ENCODE measurements around the gene KIAA1614.

The KIAA1614 gene

GRCh38 chr1:180912801-180913565 is at the start of gene KIAA1614:
KIAA1614 (plus strand) TSS chr1:180912897; CDS start chr1:180913244, 347 bp downstream.
- Histone ChIP-seq H4K20me1 (ENCODE audit: insufficient read depth) (no peaks in the 10 kb centered on the region), H3K27me3 (ENCODE audit: insufficient read depth, low read depth) (no peaks in the 10 kb centered on the region), H3K4me3 (IDR thresholded peaks at IDR 0.05; ENCODE audit: insufficient read depth, low read depth, low read length) (no peak within 1 kb of the TSS), H3K36me3 (ENCODE audit: insufficient read depth) (no peaks in the 10 kb centered on the region), H3K9ac (no peak within 1 kb of the TSS), H2AFZ (ENCODE audit: low read depth) (no peak within 1 kb of the TSS), H3K4me2 (no peak within 1 kb of the TSS), H3K79me2 (ENCODE audit: insufficient read depth, low read depth) (no peaks in the 10 kb centered on the region), H3K4me1 (ENCODE audit: low read depth, poor library complexity, severe bottlenecking) (no peaks in the 10 kb centered on the region), H3K27ac (no peak within 1 kb of the TSS)
- no peak for TF ChIP-seq CTCF (conservative IDR thresholded peaks at IDR 0.05; ENCODE audit: low read depth, low read length)

- Histone ChIP-seq H3K36me3 (ENCODE audit: insufficient read depth) (no peaks in the 10 kb centered on the region), H2AFZ (ENCODE audit: low read depth) (no peak overlapping the region), H3K4me1 (ENCODE audit: low read depth, poor library complexity, severe bottlenecking) (no peaks in the 10 kb centered on the region), H3K4me2 (no peak overlapping the region), H3K79me2 (ENCODE audit: insufficient read depth, low read depth) (no peaks in the 10 kb centered on the region), H4K20me1 (ENCODE audit: insufficient read depth) (no peaks in the 10 kb centered on the region), H3K9ac (no peak overlapping the region), H3K4me3 (IDR thresholded peaks at IDR 0.05; ENCODE audit: insufficient read depth, low read depth, low read length) (no peak overlapping the region), H3K27ac (no peak overlapping the region), H3K27me3 (ENCODE audit: insufficient read depth, low read depth) (no peaks in the 10 kb centered on the region)
- TF ChIP-seq CTCF (conservative IDR thresholded peaks at IDR 0.05; ENCODE audit: low read depth, low read length): peak; percentile 97
Observed at GRCh38 chr1:180863158-180863775, 49.4 kb upstream of the KIAA1614 start.

- H4K20me1 ChIP-seq (ENCODE audit: insufficient read depth): no peaks in the 10 kb centered on the region
- H3K4me3 ChIP-seq (IDR thresholded peaks at IDR 0.05; ENCODE audit: insufficient read depth, low read depth, low read length): no peak overlapping the region
- no peak overlapping the region for H3K27ac ChIP-seq
- no peaks in the 10 kb centered on the region for H3K27me3 ChIP-seq (ENCODE audit: insufficient read depth, low read depth)
- no peaks in the 10 kb centered on the region for H3K4me1 ChIP-seq (ENCODE audit: low read depth, poor library complexity, severe bottlenecking)
- no peak overlapping the region for H2AFZ ChIP-seq (ENCODE audit: low read depth)
- H3K79me2 ChIP-seq (ENCODE audit: insufficient read depth, low read depth): no peaks in the 10 kb centered on the region
- H3K36me3 ChIP-seq (ENCODE audit: insufficient read depth): no peaks in the 10 kb centered on the region
- TF ChIP-seq CTCF (conservative IDR thresholded peaks at IDR 0.05; ENCODE audit: low read depth, low read length): peak; percentile 76
- no peak overlapping the region for H3K4me2 ChIP-seq
- no peak overlapping the region for H3K9ac ChIP-seq
Observed at GRCh38 chr1:180881806-180882509, 30.7 kb upstream of the KIAA1614 start.

GRCh38 chr1:180884588-180885300 is 28.0 kb upstream of the KIAA1614 start:
- H3K4me2 ChIP-seq: no peak overlapping the region
- no peak overlapping the region for H3K9ac ChIP-seq
- no peak overlapping the region for H3K27ac ChIP-seq
- no peaks in the 10 kb centered on the region for H3K36me3 ChIP-seq (ENCODE audit: insufficient read depth)
- H4K20me1 ChIP-seq (ENCODE audit: insufficient read depth): no peaks in the 10 kb centered on the region
- H3K4me3 ChIP-seq (IDR thresholded peaks at IDR 0.05; ENCODE audit: insufficient read depth, low read depth, low read length): no peak overlapping the region
- no peaks in the 10 kb centered on the region for H3K27me3 ChIP-seq (ENCODE audit: insufficient read depth, low read depth)
- no peaks in the 10 kb centered on the region for H3K79me2 ChIP-seq (ENCODE audit: insufficient read depth, low read depth)
- H3K4me1 ChIP-seq (ENCODE audit: low read depth, poor library complexity, severe bottlenecking): no peaks in the 10 kb centered on the region
- no peak for TF ChIP-seq CTCF (conservative IDR thresholded peaks at IDR 0.05; ENCODE audit: low read depth, low read length)
- no peak overlapping the region for H2AFZ ChIP-seq (ENCODE audit: low read depth)

All from KMS-11 (cell line).